Measurements from ENCODE around the gene IFT43. TPM values are rescaled to one million over a fixed set of nuclear protein-coding genes. Genes with fewer than 3 reads are reported as not detected.

The IFT43 gene
- total RNA-seq, 1 experiment from 2014 or later: 19.5 TPM

- Mint-ChIP-seq H3K4me1 (ENCODE audit: low read depth, unreplicated experiment) (no peaks in the 10 kb centered on the region), H3K4me3 (ENCODE audit: unreplicated experiment) (no peak overlapping the region), H3K36me3 (ENCODE audit: insufficient read depth, unreplicated experiment) (peaks cover 4% of the 10 kb centered on the region), H3K27me3 (ENCODE audit: insufficient read depth, unreplicated experiment) (no peaks in the 10 kb centered on the region), H3K27ac (ENCODE audit: unreplicated experiment) (no peak overlapping the region), H3K9me3 (ENCODE audit: unreplicated experiment) (no peaks in the 10 kb centered on the region)
- no peak for TF ChIP-seq CTCF (IDR thresholded peaks at IDR 0.05; ENCODE audit: insufficient read depth in 1 of 2, low read depth in 1 of 2, low read length in 1 of 2, severe bottlenecking in 1 of 2, unreplicated experiment in 1 of 2)
- no peaks in the 10 kb centered on the region for H3K36me3 ChIP-seq (ENCODE audit: control insufficient read depth, insufficient read depth, low read length)
- no peaks in the 10 kb centered on the region for H3K4me1 ChIP-seq
- POLR2A ChIA-PET: no interaction called here
- no peak overlapping the region for H3K4me3 ChIP-seq (ENCODE audit: low read depth, low read length)
- intact Hi-C loops (cut with micrococcal nuclease; ENCODE audit: unreplicated experiment): no loop called here
- CTCF ChIA-PET: no interaction called here
- no peak for DNase-seq
- BruUV-seq (replicated peaks): no TSS peak
- no peaks in the 10 kb centered on the region for H3K9me3 ChIP-seq
- H3K27me3 ChIP-seq (replicated peaks; ENCODE audit: control insufficient read depth, insufficient read depth, low read length): no peaks in the 10 kb centered on the region
Measured at GRCh38 chr14:75959031-75959430, 26.5 kb upstream of the IFT43 start.

- H3K27ac Mint-ChIP-seq (ENCODE audit: unreplicated experiment): no peak overlapping the region
- no peaks in the 10 kb centered on the region for H3K4me1 Mint-ChIP-seq (ENCODE audit: low read depth, unreplicated experiment)
- H3K4me3 Mint-ChIP-seq (ENCODE audit: unreplicated experiment): no peak overlapping the region
- Histone ChIP-seq H3K27me3 (replicated peaks; ENCODE audit: control insufficient read depth, insufficient read depth, low read length) (no peaks in the 10 kb centered on the region), H3K9me3 (no peaks in the 10 kb centered on the region), H3K36me3 (ENCODE audit: control insufficient read depth, insufficient read depth, low read length) (no peaks in the 10 kb centered on the region), H3K4me3 (ENCODE audit: low read depth, low read length) (no peak overlapping the region), H3K4me1 (no peaks in the 10 kb centered on the region)
- POLR2A ChIA-PET: no interaction called here
- no peak for TF ChIP-seq CTCF (IDR thresholded peaks at IDR 0.05; ENCODE audit: insufficient read depth in 1 of 2, low read depth in 1 of 2, low read length in 1 of 2, severe bottlenecking in 1 of 2, unreplicated experiment in 1 of 2)
- no peaks in the 10 kb centered on the region for H3K9me3 Mint-ChIP-seq (ENCODE audit: unreplicated experiment)
- peaks cover 4% of the 10 kb centered on the region for H3K36me3 Mint-ChIP-seq (ENCODE audit: insufficient read depth, unreplicated experiment)
- CTCF ChIA-PET: interaction anchor here (0.6 kb wide), 1 partner anchor 47 kb away, joined by 3 read pairs; no protein-coding TSS in a partner anchor
- no peak for DNase-seq
- no peaks in the 10 kb centered on the region for H3K27me3 Mint-ChIP-seq (ENCODE audit: insufficient read depth, unreplicated experiment)
- intact Hi-C loops (cut with micrococcal nuclease; ENCODE audit: unreplicated experiment): no loop called here
- BruUV-seq (replicated peaks): no TSS peak
Measured at GRCh38 chr14:75960231-75960630, 25.3 kb upstream of the IFT43 start.

GRCh38 chr14:75961662-75962061, 23.9 kb upstream of the IFT43 start:
- no peak overlapping the region for H3K4me3 Mint-ChIP-seq (ENCODE audit: unreplicated experiment)
- no peak for DNase-seq
- Histone ChIP-seq H3K4me3 (ENCODE audit: low read depth, low read length) (no peak overlapping the region), H3K27me3 (replicated peaks; ENCODE audit: control insufficient read depth, insufficient read depth, low read length) (no peaks in the 10 kb centered on the region), H3K4me1 (no peaks in the 10 kb centered on the region), H3K9me3 (no peaks in the 10 kb centered on the region), H3K36me3 (ENCODE audit: control insufficient read depth, insufficient read depth, low read length) (no peaks in the 10 kb centered on the region)
- CTCF ChIA-PET: no interaction called here
- POLR2A ChIA-PET: no interaction called here
- no peaks in the 10 kb centered on the region for H3K4me1 Mint-ChIP-seq (ENCODE audit: low read depth, unreplicated experiment)
- H3K36me3 Mint-ChIP-seq (ENCODE audit: insufficient read depth, unreplicated experiment): peaks cover 4% of the 10 kb centered on the region
- no peak for TF ChIP-seq CTCF (IDR thresholded peaks at IDR 0.05; ENCODE audit: insufficient read depth in 1 of 2, low read depth in 1 of 2, low read length in 1 of 2, severe bottlenecking in 1 of 2, unreplicated experiment in 1 of 2)
- BruUV-seq (replicated peaks): no TSS peak
- no peaks in the 10 kb centered on the region for H3K9me3 Mint-ChIP-seq (ENCODE audit: unreplicated experiment)
- H3K27ac Mint-ChIP-seq (ENCODE audit: unreplicated experiment): no peak overlapping the region
- H3K27me3 Mint-ChIP-seq (ENCODE audit: insufficient read depth, unreplicated experiment): no peaks in the 10 kb centered on the region
- intact Hi-C loops (cut with micrococcal nuclease; ENCODE audit: unreplicated experiment): no loop called here
